LNCAP (cell line): ENCODE data around the gene KNTC1.

Source experiments
- TF ChIP-seq, protein P1 (sequence below): fragments of 450-650 bp; IDR thresholded peaks from 2 replicates; pipeline ENCODE4 v1.5.1; 2017; ENCODE audit warnings: mild to moderate bottlenecking

The KNTC1 gene

GRCh38 chr12:122615780-122616179 lies 88.7 kb downstream of the KNTC1 start:
- TF ChIP-seq, protein P1, sequence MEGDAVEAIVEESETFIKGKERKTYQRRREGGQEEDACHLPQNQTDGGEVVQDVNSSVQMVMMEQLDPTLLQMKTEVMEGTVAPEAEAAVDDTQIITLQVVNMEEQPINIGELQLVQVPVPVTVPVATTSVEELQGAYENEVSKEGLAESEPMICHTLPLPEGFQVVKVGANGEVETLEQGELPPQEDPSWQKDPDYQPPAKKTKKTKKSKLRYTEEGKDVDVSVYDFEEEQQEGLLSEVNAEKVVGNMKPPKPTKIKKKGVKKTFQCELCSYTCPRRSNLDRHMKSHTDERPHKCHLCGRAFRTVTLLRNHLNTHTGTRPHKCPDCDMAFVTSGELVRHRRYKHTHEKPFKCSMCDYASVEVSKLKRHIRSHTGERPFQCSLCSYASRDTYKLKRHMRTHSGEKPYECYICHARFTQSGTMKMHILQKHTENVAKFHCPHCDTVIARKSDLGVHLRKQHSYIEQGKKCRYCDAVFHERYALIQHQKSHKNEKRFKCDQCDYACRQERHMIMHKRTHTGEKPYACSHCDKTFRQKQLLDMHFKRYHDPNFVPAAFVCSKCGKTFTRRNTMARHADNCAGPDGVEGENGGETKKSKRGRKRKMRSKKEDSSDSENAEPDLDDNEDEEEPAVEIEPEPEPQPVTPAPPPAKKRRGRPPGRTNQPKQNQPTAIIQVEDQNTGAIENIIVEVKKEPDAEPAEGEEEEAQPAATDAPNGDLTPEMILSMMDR: no peak

DNA sequence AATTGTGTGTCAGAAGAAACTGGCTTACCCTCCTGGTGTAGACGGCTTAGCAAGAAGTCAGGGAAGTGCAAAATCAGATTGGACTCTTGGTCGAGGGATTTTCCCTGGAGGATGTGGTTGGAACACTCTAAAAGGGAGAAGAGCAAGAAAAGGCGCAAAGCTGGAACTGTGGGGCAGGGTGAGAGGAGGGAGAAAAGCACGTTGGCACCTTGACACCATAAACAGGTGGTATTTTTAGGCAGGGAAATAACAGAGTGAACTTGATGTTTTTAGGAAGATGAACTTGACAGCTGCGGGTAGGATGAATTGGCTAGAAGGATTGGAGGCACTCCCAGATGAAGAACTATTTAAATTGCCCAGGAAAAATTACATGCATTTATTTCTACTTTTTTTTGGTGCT lies 108.4 kb downstream of the KNTC1 start:
- TF ChIP-seq, protein P1: no peak

GRCh38 chr12:122643207-122643805 lies 116.3 kb downstream of the KNTC1 start:
- TF ChIP-seq, protein P1: no peak

DNA sequence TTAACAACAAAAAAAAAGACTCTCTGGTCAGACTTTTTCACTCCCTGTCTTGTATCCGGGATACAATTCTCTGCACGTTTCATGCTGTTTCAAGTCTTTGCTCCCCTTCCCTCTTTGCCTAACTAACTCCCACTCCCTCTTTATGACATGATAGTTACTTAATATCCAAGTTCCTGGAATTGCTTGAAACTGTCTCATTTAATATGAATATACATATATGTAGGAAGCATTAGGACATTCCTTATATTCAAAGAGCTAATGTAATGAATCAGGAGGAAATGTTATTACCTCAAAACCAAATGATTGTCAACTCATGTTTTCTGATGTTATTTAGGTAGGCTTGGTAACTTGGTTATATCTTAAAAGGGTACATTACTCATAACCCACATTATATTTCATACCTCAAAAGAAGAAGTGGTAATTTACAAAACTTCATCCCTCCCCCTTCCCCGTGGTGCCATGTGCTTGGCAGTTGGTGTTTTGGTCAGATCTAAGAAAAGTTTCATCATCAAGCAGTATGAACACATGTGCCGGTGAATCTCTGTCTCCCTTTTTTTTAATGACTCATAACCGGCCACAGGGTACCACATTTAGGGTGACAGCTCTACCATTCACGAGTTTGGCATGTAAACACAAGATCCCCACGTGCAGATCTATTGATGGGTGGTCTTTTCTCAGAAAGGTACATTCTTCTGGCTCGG lies 119.6 kb downstream of the KNTC1 start:
- TF ChIP-seq, protein P1: no peak

- TF ChIP-seq, protein P1: no peak
These were observed 124.6 kb downstream of the KNTC1 start for GRCh38 chr12:122651520-122652224.

DNA sequence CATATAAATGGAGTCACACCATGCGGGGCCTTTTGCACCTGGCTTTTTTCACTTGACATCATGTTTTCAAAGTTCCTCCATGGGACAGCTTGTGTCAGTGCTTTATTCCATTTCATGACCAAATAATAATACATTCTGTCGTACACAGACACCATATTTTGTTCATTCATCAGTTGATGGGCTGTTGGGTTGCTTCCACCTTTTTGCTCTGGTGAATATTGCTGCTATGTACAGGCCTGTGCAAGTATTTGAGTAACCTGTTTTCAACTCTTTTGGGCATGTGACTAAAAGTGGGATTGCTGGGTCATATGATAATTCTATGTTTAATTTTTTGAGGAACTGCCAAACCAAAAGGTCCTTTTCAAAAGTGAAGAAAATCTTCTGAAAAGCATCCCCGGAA lies 129.2 kb downstream of the KNTC1 start:
- TF ChIP-seq, protein P1: no peak

- TF ChIP-seq, protein P1: no peak
These were observed 132.5 kb downstream of the KNTC1 start for GRCh38 chr12:122659579-122659978.
